Activated CD8-positive, alpha-beta T cell treated with anti-CD3 and anti-CD28 coated beads, Interleukin-2, amount 10 ng/mL, durations not matched to agents 7 days and 5 days (primary cell): ENCODE measurements around the gene ALDH1A1. TPM values are rescaled to one million over a fixed set of nuclear protein-coding genes. Genes with fewer than 3 reads are reported as not detected.

Source experiments
- ATAC-seq: fragments of 150-1000 bp; cut with Tn5 transposase; one replicate; pipeline ENCODE4 v1.10.0; 2021; ENCODE audit warnings: moderate library complexity
- CTCF ChIA-PET: fragments of 350-600 bp; sonication (Branson Sonifier 250); formaldehyde crosslinking; loops from one replicate; lab custom pipeline; 2021; ENCODE audit warnings: antibody characterized with exemption; lab: Charles Lee
- POLR2A ChIA-PET: fragments of 350-600 bp; sonication (Branson Sonifier 250); formaldehyde crosslinking; loops from one replicate; lab custom pipeline; 2021; ENCODE audit warnings: antibody characterized with exemption; lab: Charles Lee
- DNase-seq: peaks from one replicate; pipeline ENCODE4 v3.0.0-alpha.2; 2020
- H3K27ac Mint-ChIP-seq: one replicate; pipeline ENCODE4 v1.8.0; 2021; ENCODE audit warnings: mild to moderate bottlenecking, mixed read lengths
- H3K27me3 Mint-ChIP-seq: one replicate; pipeline ENCODE4 v1.8.0; 2021; ENCODE audit warnings: low read depth, mixed read lengths
- H3K36me3 Mint-ChIP-seq: one replicate; pipeline ENCODE4 v1.8.0; 2021; ENCODE audit warnings: low read depth, mixed read lengths
- H3K4me1 Mint-ChIP-seq: one replicate; pipeline ENCODE4 v1.8.0; 2021; ENCODE audit warnings: low read depth, mixed read lengths
- H3K4me3 Mint-ChIP-seq: one replicate; pipeline ENCODE4 v1.8.0; 2021; ENCODE audit warnings: mild to moderate bottlenecking, mixed read lengths
- H3K9me3 Mint-ChIP-seq: one replicate; pipeline ENCODE4 v1.8.0; 2022; ENCODE audit warnings: mixed read lengths; ENCODE audit not compliant: insufficient read depth
- total RNA-seq, 2 experiments: library from RNA; stranded (reverse); gene quantifications; one replicate each; pipeline ENCODE4 v1.2.3, GENCODE V29; 2021

Gene ALDH1A1
- total RNA-seq, 2 experiments from 2014 or later, result not detected

DNA sequence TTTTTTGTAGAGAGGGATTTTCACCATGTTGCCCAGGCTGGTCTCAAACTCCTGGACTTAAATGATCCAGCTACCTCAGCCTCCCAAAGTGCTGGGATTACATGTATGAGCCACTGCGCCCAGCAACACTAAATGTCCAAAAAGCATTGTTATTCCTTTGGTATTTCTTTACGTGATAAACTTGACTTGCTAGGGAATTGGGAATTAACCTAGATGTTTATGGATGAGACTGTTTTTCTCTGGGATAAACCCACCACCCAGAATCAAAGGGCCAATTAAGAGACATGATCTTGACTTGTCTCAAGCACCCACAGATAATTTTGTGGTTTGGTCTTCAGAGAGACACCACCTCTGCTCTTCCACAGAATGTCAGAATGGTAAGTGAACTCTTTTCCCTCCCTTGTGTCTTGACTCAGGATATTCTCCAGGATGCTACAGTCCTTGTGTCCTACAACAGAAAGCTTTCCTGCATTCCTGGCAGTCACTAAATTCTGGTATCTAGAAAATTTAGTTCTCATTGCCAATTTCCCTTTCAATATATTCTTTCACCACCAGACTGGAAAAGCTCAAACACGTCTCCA, 55.7 kb downstream of the ALDH1A1 start:
- H3K27ac Mint-ChIP-seq, result no peak overlapping the region
- H3K4me3 Mint-ChIP-seq, result no peak overlapping the region
- H3K4me1 Mint-ChIP-seq, result no peaks in the 10 kb centered on the region
- H3K36me3 Mint-ChIP-seq, result no peaks in the 10 kb centered on the region
- no peaks in the 10 kb centered on the region for H3K9me3 Mint-ChIP-seq
- no peaks in the 10 kb centered on the region for H3K27me3 Mint-ChIP-seq
- ATAC-seq (no peak), DNase-seq (no peak)
- ChIA-PET POLR2A (no interaction called here), CTCF (no interaction called here)

DNA sequence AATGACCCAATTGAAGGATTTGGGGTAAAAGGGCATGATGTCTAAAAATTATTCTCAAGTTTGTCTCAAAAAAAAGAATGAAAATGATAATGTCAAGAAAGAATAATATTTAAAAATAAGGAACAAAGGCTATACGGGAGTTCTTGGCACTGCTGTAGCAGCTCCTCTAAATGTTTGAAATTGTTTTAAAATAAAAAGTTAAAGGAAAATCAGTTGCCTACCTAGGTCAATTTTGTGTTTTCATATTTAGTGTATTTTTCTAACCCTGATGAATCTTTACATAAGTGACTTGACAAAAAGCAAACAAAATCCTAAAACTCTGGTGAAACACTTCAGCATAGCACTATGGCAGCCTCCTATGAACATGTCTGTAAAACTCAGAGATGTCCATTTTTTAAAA, 56.4 kb downstream of the ALDH1A1 start:
- Mint-ChIP-seq H3K27ac (no peak overlapping the region), H3K4me3 (no peak overlapping the region), H3K27me3 (no peaks in the 10 kb centered on the region), H3K36me3 (no peaks in the 10 kb centered on the region), H3K9me3 (no peaks in the 10 kb centered on the region), H3K4me1 (no peaks in the 10 kb centered on the region)
- POLR2A ChIA-PET, result no interaction called here
- CTCF ChIA-PET, result no interaction called here
- no peak for DNase-seq
- ATAC-seq, result no peak

DNA sequence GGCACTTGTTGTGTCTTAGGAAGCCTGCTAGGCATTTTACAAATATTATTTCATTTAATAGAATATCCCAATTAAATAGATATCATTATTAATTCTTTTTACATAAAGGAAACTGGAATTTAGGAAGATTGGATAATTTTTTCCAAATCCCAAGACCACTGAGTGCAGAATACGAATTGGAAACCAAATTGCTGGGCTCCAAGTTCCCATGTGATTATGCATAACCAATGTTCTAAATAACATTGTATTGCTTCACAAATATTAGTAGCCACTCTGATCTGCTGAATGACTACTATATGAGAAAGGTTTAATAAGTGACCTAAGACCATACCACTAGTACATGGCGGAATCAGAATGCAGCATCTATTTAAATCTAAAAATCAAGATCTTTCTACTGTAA, 57.7 kb downstream of the ALDH1A1 start:
- Mint-ChIP-seq H3K4me1 (no peaks in the 10 kb centered on the region), H3K27me3 (no peaks in the 10 kb centered on the region), H3K27ac (no peak overlapping the region), H3K4me3 (no peak overlapping the region), H3K36me3 (no peaks in the 10 kb centered on the region), H3K9me3 (no peaks in the 10 kb centered on the region)
- ATAC-seq (no peak), DNase-seq (no peak)
- ChIA-PET CTCF (no interaction called here), POLR2A (no interaction called here)

DNA sequence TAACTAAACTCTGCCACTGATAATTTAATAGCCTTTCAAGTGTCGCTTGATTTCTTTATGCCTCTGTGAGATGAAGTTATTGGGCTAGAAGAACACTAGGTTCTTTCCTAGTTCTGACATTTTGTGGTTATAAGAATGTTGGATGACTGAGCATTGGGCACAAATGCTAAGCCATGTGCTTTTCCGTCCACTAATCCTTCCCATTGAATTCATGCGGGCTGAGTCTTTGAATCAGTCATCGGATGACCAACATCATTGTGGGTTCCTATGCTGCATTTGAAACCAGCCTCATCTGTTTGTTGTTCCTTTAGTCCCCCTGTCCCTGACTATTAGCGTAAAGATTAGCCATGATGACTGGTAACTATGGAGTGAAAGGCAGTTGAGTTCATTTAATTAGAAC, 58.5 kb downstream of the ALDH1A1 start:
- Mint-ChIP-seq H3K4me3 (no peak overlapping the region), H3K36me3 (no peaks in the 10 kb centered on the region), H3K4me1 (no peaks in the 10 kb centered on the region), H3K27me3 (no peaks in the 10 kb centered on the region), H3K9me3 (no peaks in the 10 kb centered on the region), H3K27ac (no peak overlapping the region)
- CTCF ChIA-PET, result no interaction called here
- ATAC-seq (no peak), DNase-seq (no peak)
- POLR2A ChIA-PET, result no interaction called here

DNA sequence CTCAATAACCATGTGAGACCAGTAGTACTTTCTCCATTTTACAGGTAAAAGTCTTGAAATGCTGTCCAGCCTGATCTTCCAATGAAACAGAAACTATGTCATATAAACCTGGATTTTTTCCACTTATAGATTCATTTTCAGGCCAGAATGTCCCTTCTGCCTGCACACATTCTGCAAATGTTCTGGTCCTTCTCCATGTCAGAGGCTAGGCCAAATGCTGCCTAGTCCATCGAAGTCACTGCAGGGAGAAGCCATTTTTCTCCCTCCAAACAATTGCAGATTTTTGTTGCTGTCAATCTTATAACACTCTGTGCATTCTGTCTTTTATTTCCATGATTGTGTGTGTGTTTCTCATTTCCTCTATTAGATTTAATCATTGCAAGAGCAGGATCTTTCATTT, 59.4 kb downstream of the ALDH1A1 start:
- H3K4me1 Mint-ChIP-seq, result no peaks in the 10 kb centered on the region
- H3K9me3 Mint-ChIP-seq, result no peaks in the 10 kb centered on the region
- no peak overlapping the region for H3K4me3 Mint-ChIP-seq
- H3K27ac Mint-ChIP-seq, result no peak overlapping the region
- H3K27me3 Mint-ChIP-seq, result no peaks in the 10 kb centered on the region
- ChIA-PET POLR2A (no interaction called here), CTCF (no interaction called here)
- H3K36me3 Mint-ChIP-seq, result no peaks in the 10 kb centered on the region
- no peak for ATAC-seq
- no peak for DNase-seq

DNA sequence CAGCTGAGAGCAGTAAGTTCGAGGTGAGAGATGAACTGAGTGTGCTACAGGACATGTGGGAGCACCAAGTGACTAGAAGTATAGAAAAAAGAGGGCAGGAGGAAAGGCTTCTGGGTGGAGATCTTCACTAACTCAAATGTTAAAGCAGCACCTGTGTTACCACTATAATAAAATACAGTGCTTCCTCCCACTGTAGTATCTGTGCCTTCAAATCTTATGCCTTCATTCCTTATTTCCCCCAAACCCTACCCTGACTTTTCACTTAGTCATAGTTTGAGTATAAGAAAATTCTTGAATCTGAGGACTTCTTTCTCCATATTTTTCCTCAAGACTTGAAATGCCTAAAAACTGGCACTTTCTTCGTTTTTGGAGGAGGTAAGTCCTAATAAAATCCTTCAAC, 61.8 kb downstream of the ALDH1A1 start:
- Mint-ChIP-seq H3K27me3 (no peaks in the 10 kb centered on the region), H3K4me1 (no peaks in the 10 kb centered on the region), H3K27ac (no peak overlapping the region), H3K36me3 (no peaks in the 10 kb centered on the region), H3K4me3 (no peak overlapping the region), H3K9me3 (no peaks in the 10 kb centered on the region)
- POLR2A ChIA-PET, result no interaction called here
- no peak for ATAC-seq
- DNase-seq, result no peak
- CTCF ChIA-PET, result no interaction called here

DNA sequence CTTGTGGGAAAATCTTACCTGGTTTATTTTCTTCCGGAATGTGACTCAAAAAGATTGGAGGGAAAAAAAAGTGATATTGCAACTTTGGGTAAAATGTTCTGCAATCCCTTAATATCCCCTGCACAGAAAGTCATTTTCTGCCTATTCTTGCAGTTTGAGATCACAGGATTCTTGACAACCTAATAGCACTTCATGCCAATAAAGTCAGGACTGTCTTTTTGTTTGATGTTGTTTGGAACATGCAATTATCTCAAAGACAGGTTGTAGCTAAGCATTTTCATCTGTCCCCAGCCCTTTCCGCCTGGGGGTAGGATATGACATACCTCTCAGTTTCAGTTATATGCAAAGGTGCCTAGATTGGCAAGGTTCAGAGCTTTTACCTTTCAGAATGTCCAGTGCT, 63.9 kb downstream of the ALDH1A1 start:
- H3K36me3 Mint-ChIP-seq, result no peaks in the 10 kb centered on the region
- ChIA-PET POLR2A (no interaction called here), CTCF (no interaction called here)
- no peak overlapping the region for H3K27ac Mint-ChIP-seq
- ATAC-seq, result no peak
- DNase-seq, result no peak
- H3K9me3 Mint-ChIP-seq, result no peaks in the 10 kb centered on the region
- H3K4me1 Mint-ChIP-seq, result no peaks in the 10 kb centered on the region
- no peaks in the 10 kb centered on the region for H3K27me3 Mint-ChIP-seq
- H3K4me3 Mint-ChIP-seq, result no peak overlapping the region

DNA sequence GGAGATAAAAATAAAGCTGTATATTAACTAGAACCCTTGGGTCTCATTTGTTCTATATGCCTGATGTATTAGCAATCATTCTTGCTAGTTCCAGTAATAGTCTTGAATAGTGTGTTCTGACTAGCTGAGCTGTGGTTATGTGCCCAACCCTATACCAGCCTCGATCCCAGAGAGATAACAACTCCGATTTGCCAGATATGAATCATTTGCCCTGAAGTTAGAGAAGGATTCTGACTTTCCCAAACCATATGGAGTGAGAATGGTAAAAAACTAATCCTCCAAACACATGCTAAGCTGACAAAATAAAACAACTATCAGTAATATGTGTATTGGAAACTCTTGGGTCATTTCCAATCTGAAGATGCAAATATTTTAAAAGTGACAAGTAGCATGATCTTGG, 64.8 kb downstream of the ALDH1A1 start:
- H3K4me3 Mint-ChIP-seq, result no peak overlapping the region
- ChIA-PET POLR2A (no interaction called here), CTCF (no interaction called here)
- no peaks in the 10 kb centered on the region for H3K9me3 Mint-ChIP-seq
- H3K27me3 Mint-ChIP-seq, result no peaks in the 10 kb centered on the region
- no peaks in the 10 kb centered on the region for H3K36me3 Mint-ChIP-seq
- H3K27ac Mint-ChIP-seq, result no peak overlapping the region
- DNase-seq, result no peak
- H3K4me1 Mint-ChIP-seq, result no peaks in the 10 kb centered on the region
- no peak for ATAC-seq

DNA sequence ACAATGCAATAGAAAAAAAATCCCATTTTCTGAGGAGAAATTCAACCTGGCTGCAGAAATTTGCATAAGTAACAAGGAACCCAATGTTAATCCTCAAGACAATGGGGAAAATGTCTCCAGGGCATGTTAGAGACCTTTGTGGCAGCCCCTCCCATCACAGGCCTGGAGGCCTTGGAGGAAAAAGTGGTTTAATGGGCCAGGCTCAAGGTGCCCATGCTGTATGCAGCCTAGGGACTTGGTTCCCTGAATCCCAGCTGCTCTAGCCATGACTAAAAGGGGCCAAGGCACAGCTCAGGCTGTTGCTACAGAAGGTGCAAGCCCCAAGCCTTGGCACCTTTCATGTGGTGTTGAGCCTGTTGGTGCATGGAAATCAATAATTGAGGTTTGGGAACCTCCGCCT, 66.5 kb downstream of the ALDH1A1 start:
- DNase-seq (no peak), ATAC-seq (no peak)
- ChIA-PET CTCF (no interaction called here), POLR2A (no interaction called here)
- Mint-ChIP-seq H3K9me3 (no peaks in the 10 kb centered on the region), H3K4me3 (no peak overlapping the region), H3K27ac (no peak overlapping the region), H3K27me3 (no peaks in the 10 kb centered on the region), H3K36me3 (no peaks in the 10 kb centered on the region), H3K4me1 (no peaks in the 10 kb centered on the region)

DNA sequence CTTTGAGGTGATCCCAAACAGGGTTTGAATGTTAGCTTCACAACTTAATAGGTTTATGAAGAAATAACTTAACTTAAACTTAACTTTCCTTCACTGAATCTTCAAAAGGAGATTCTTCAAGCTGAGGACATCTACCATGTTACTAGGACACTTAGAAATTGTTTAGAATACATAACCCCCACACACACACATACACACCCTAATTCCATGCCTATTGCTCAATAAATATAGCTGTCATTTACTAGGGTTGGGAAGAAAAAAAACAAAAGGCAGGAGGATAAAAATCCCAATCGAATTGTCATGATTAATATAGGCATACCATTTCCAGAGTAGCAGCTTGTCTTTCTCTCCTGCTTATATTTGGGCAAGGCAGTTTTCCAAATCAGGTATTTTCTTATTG, 68.3 kb downstream of the ALDH1A1 start:
- POLR2A ChIA-PET, result no interaction called here
- no peak for ATAC-seq
- CTCF ChIA-PET, result no interaction called here

DNA sequence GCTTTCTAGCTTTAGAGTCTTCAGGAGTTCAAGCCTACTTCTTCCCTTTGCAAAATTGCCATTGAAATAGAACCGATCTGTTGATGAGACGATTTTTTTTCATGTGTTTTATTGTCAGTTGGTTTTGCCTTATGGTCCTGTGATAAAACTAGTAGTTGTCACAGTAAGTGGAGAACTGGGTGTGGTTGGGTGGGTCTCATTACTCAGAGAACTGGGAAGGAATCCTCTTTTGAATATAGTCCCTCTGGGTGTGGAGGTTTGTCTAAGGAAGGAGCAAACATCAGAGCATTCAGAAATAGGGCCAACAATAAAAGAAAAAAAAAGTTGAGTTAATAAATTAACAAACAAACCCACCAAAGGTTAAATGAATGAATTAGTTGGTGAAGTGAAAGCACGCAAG, 69.0 kb downstream of the ALDH1A1 start:
- Mint-ChIP-seq H3K9me3 (no peaks in the 10 kb centered on the region), H3K36me3 (no peaks in the 10 kb centered on the region), H3K4me1 (no peaks in the 10 kb centered on the region), H3K27me3 (no peaks in the 10 kb centered on the region), H3K27ac (no peak overlapping the region), H3K4me3 (no peak overlapping the region)
- no peak for DNase-seq
- POLR2A ChIA-PET, result no interaction called here
- no peak for ATAC-seq
- CTCF ChIA-PET, result no interaction called here

More for the DNA sequence above, 68.3 kb downstream of the ALDH1A1 start:
- H3K4me3 Mint-ChIP-seq, result no peak overlapping the region
- H3K27ac Mint-ChIP-seq, result no peak overlapping the region
- no peak for DNase-seq
- H3K9me3 Mint-ChIP-seq, result no peaks in the 10 kb centered on the region
- H3K27me3 Mint-ChIP-seq, result no peaks in the 10 kb centered on the region
- H3K4me1 Mint-ChIP-seq, result no peaks in the 10 kb centered on the region
- no peaks in the 10 kb centered on the region for H3K36me3 Mint-ChIP-seq

DNA sequence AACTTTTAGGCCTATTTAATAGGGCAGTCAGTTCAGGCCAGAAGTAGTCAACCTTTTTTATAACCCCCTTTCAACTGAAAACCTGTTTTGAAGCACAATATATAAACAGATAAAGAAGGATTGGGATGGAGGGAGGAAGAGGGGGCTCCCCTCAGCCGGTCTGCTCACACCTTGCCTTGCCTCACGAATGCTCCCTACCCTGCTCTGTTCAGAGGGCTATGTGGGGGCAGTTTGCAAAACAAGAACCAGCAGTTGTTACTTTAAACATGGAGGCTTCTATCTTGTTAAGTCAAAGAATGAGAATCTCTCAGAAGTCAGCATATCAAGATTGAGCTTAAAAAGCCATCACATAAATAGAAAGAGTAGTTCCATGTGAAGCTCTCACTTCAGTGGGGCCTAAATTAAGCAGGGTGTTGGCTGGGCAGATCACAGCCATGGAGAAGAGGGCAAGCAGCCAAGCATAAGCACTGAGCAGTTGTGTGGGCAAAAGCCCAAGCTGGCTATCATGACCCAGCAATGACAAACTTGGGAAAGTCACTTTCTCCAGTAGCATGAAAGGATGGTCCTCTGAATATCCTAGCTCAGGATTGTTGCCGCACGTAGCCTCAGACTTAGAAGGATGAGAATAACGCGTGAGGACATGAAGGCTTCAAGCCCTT, 70.6 kb downstream of the ALDH1A1 start:
- Mint-ChIP-seq H3K9me3 (no peaks in the 10 kb centered on the region), H3K27me3 (no peaks in the 10 kb centered on the region), H3K36me3 (no peaks in the 10 kb centered on the region), H3K4me3 (no peak overlapping the region), H3K4me1 (no peaks in the 10 kb centered on the region), H3K27ac (no peak overlapping the region)
- DNase-seq (no peak), ATAC-seq (no peak)
- POLR2A ChIA-PET, result no interaction called here
- CTCF ChIA-PET, result no interaction called here

DNA sequence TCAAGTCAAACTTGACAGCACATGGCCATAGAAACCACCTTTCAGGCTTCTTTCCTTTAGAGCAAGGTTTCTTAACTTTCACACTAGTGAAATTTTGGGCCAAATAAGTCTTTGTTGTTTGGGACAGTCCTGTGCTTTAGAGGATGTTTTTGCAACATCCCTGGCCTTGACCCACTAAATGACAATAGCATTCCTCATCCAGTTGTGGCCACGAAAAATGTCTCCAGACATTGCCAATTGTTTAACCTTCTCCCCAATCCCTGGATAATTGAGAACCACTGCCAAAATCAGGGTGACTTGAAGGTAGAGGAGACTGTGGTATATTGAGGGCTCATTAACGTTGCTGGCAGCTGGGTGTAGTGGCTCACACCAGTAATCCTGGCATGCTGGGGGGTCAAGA, 72.0 kb downstream of the ALDH1A1 start:
- Mint-ChIP-seq H3K4me1 (no peaks in the 10 kb centered on the region), H3K36me3 (no peaks in the 10 kb centered on the region), H3K27me3 (no peaks in the 10 kb centered on the region), H3K9me3 (no peaks in the 10 kb centered on the region), H3K27ac (no peak overlapping the region), H3K4me3 (no peak overlapping the region)
- ChIA-PET POLR2A (no interaction called here), CTCF (no interaction called here)
- DNase-seq (no peak), ATAC-seq (no peak)
